Endothelial cell of umbilical vein (primary cell): ENCODE measurements around the gene AUTS2.

ENCODE experiments used
- POLR2AphosphoS5 ChIP-seq: IDR thresholded peaks from 2 replicates; pipeline ENCODE4 v1.6.1; 2012; ENCODE audit warnings: low read depth, mild to moderate bottlenecking, control low read depth, low read length, moderate library complexity; ENCODE audit not compliant: insufficient read depth
- TF ChIP-seq, protein P1 (sequence below), 2 donors: IDR thresholded peaks; 1 replicate in 1 of 2; 2 replicates in 1 of 2; pipeline ENCODE4 v1.5.1; 2011; ENCODE audit warnings: low read length in 2 of 2, mild to moderate bottlenecking in 2 of 2, moderate library complexity in 2 of 2, control low read depth in 1 of 2, inconsistent platforms in 1 of 2, low read depth in 1 of 2; ENCODE audit not compliant: insufficient read depth in 1 of 2; ENCODE audit errors: extremely low read depth in 1 of 2

DNA sequence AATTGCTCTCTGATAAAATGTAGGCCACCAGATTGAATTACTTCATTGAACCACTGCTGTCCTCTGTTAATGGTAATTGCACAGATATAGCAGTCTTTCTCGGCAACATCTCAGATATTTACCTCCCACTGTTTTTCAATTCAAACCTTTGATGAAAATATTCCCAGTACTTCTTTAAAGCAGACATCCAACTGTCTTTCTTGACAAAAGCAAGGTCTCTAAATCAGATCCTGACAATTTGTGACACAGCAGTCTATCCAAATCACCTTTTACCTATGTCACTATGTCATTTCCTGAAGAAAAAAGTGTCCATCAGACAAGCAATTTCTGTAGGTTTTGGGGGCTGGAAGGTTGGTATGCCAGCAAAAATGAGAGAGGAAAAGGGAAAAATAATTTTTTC is 555.7 kb downstream of the AUTS2 start:
- TF ChIP-seq, protein P1, sequence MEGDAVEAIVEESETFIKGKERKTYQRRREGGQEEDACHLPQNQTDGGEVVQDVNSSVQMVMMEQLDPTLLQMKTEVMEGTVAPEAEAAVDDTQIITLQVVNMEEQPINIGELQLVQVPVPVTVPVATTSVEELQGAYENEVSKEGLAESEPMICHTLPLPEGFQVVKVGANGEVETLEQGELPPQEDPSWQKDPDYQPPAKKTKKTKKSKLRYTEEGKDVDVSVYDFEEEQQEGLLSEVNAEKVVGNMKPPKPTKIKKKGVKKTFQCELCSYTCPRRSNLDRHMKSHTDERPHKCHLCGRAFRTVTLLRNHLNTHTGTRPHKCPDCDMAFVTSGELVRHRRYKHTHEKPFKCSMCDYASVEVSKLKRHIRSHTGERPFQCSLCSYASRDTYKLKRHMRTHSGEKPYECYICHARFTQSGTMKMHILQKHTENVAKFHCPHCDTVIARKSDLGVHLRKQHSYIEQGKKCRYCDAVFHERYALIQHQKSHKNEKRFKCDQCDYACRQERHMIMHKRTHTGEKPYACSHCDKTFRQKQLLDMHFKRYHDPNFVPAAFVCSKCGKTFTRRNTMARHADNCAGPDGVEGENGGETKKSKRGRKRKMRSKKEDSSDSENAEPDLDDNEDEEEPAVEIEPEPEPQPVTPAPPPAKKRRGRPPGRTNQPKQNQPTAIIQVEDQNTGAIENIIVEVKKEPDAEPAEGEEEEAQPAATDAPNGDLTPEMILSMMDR (IDR thresholded peaks at IDR 0.05; ENCODE audit: extremely low read depth in 1 of 2, insufficient read depth in 1 of 2, low read depth in 1 of 2, low read length in 2 of 2), result no peak
- no peak for TF ChIP-seq POLR2AphosphoS5
